Measurements from ENCODE around the gene ALX4. TPM values are rescaled to one million over a fixed set of nuclear protein-coding genes. Genes with fewer than 3 reads are reported as not detected.

The ALX4 gene
- total RNA-seq, 1 experiment from 2014 or later = 1.1 TPM

DNA sequence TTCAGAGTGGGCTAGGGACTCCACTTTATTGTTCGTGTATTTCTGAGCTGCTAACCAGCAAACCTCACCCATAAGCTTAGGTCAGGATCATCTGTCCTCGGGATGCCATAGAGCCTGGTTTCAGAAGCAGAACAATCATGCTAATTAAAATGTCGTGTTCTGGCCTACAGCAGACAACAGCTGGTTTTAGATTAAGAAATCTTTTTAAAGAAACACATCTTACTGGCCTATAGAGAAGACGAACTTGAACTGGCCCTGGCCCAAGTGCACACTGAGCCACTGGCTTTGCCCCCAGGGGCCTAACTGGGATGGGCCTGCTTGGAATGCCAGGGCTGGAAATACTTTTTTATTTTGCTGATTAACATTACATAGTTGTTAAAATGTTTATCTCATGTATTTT, 63.2 kb downstream of the ALX4 start:
- H3K4me3 ChIP-seq = no peak overlapping the region
- H3K4me1 ChIP-seq = peaks cover 66% of the 10 kb centered on the region
- no peaks in the 10 kb centered on the region for H3K36me3 ChIP-seq
- H3K9me3 ChIP-seq (replicated peaks) = no peaks in the 10 kb centered on the region
- H3K27ac ChIP-seq = peak overlapping the region; percentile 70
- peak; percentile 95 to 96 for DNase-seq
- no peaks in the 10 kb centered on the region for H3K27me3 ChIP-seq

DNA sequence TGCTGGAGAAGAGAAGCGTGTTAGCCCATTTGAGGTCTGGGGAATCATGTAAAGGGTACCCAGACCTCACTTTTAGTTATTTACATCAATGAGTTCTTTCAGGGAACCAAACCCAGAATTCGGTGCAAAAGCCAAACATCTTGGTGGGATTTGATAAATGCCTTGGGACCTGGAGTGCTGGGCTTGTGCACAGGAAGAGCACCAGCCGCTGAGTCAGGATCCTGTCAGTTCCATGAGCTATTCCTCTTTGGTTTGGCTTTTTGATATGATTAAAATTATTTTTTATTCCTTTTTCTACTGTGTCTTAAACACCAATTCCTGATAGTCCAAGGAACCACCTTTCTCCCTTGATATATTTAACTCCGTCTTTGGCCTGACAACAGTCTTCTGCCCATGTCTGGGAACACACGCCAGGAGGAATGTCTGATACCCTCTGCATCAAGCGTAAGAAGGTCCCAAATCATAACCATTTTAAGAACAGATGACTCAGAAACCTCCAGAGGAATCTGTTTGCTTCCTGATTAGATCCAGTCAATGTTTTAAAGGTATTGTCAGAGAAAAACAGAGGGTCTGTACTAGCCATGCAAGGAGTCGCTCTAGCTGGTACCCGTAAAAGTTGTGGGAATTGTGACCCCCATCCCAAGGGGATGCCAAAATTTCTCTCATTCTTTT, 65.2 kb downstream of the ALX4 start:
- Histone ChIP-seq H3K27ac (peak overlapping the region; percentile 76), H3K4me3 (no peak overlapping the region), H3K9me3 (replicated peaks) (no peaks in the 10 kb centered on the region), H3K27me3 (no peaks in the 10 kb centered on the region), H3K4me1 (peaks cover 74% of the 10 kb centered on the region), H3K36me3 (0 out of 2 replicates have a peak, but pooled peaks cover 5% of the 10 kb centered on the region)
- DNase-seq = no peak

DNA sequence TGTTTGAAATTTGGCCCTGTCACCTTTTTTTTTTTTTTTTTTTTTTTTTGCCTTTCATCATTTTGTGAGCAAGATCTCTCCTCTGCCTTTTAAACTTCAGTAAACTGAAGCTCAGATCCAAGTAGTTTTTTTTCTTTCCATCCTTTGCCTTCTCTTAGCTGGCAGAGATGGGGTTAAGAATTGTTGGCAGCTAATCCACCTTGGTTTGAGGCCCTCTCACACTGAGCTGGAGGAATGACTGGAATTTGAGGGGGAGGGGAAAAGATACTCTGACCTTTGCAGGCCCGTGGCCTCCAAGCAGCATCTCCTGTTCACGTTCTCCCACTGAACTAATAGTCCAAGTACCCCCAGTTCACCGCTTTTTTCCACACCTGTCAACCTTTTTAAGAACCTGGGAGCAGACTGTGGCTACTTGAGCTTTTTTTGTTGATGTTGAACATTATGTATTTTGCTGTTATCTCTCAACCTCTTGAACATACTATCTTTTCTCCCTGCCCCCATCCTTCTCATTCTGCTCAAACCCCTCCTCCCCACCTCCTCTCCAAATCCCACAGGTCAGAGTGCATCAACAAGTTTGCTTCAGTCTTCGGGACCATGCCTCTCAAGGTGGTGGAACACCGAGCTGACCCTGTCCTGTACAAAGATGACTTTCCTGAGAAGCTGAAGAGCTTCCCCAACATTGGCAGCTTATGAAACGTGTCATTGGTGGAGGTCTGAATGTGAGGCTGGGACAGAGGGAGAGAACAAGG, 66.2 kb downstream of the ALX4 start:
- DNase-seq = peak; percentile 85 to 91
- H3K9me3 ChIP-seq (replicated peaks) = no peaks in the 10 kb centered on the region
- peaks cover 74% of the 10 kb centered on the region for H3K4me1 ChIP-seq
- H3K27ac ChIP-seq = peak overlapping the region; percentile 76
- no peaks in the 10 kb centered on the region for H3K27me3 ChIP-seq
- no peak overlapping the region for H3K4me3 ChIP-seq
- H3K36me3 ChIP-seq = 0 out of 2 replicates have a peak, but pooled peaks cover 5% of the 10 kb centered on the region

DNA sequence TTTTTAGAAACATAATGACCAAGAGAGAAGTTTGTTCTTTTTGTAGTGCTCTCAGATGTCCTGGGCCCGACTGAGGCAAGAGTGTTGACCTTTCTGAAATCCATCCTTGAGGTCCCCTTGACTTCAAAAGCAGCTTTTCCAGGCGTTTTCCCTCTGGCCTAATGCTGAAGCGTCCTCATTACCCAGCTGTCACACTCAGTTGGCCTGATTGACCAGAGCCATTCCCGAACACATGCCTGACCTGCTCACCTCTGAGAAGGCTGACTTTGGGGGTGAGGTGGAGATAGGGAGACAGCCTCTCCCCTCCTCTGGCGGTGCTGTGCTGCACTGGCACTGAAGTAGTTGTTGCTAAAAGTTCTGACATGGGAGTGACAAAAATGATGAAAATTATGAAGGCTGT, 66.9 kb downstream of the ALX4 start:
- peak overlapping the region; percentile 76 for H3K27ac ChIP-seq
- no peak overlapping the region for H3K4me3 ChIP-seq
- peaks cover 71% of the 10 kb centered on the region for H3K4me1 ChIP-seq
- H3K27me3 ChIP-seq = no peaks in the 10 kb centered on the region
- H3K36me3 ChIP-seq = 0 out of 2 replicates have a peak, but pooled peaks cover 5% of the 10 kb centered on the region
- peak; percentile 83 to 86 for DNase-seq
- no peaks in the 10 kb centered on the region for H3K9me3 ChIP-seq (replicated peaks)

DNA sequence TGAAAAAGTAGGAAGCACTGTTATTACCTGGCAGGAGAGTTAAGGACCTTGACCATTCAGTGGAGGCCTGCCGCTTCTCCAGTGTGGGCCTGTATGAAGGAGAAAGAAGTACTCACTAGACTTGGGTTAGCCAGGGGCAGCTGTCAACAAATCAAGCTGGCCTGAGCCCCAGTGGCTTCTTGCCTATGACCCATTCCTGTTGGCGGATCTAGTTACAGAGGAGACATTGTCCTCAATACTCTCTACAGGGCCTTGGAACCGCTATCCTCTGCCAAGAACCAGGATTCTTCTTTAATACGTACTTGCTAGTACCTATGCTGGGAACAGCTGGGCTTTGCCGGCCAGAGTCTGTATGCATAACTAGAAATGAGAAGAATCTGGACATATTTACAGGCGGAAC, 68.1 kb downstream of the ALX4 start:
- no peak overlapping the region for H3K4me3 ChIP-seq
- H3K27ac ChIP-seq = peak overlapping the region; percentile 76
- H3K9me3 ChIP-seq (replicated peaks) = no peaks in the 10 kb centered on the region
- H3K4me1 ChIP-seq = peaks cover 66% of the 10 kb centered on the region
- DNase-seq = peak in 1 of 2 experiments; percentile 48
- no peaks in the 10 kb centered on the region for H3K27me3 ChIP-seq
- H3K36me3 ChIP-seq = 0 out of 2 replicates have a peak, but pooled peaks cover 5% of the 10 kb centered on the region

DNA sequence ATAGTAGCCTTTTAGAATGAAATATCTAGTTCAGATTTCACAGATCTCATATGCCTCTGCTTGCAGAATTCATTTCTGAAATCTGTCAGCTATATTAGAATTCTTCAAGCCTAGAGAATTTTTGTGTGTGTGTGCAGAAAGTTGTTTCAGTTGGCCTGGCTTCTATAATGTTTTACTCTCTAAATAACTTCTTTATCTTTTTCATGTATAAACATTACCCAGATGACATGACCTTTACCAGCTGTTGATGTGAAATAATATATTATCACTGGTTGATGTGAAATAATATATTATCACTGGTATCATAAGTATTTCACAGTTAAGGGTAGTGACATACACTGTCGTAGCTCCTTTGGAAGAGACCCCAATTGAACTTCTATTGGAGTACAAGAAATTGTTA, 72.8 kb downstream of the ALX4 start:
- no peaks in the 10 kb centered on the region for H3K9me3 ChIP-seq (replicated peaks)
- H3K4me3 ChIP-seq = no peak overlapping the region
- H3K4me1 ChIP-seq = peaks cover 44% of the 10 kb centered on the region
- peak overlapping the region; percentile 84 for H3K27ac ChIP-seq
- H3K36me3 ChIP-seq = 0 out of 2 replicates have a peak, but pooled peaks cover 5% of the 10 kb centered on the region
- DNase-seq = no peak
- H3K27me3 ChIP-seq = no peaks in the 10 kb centered on the region

DNA sequence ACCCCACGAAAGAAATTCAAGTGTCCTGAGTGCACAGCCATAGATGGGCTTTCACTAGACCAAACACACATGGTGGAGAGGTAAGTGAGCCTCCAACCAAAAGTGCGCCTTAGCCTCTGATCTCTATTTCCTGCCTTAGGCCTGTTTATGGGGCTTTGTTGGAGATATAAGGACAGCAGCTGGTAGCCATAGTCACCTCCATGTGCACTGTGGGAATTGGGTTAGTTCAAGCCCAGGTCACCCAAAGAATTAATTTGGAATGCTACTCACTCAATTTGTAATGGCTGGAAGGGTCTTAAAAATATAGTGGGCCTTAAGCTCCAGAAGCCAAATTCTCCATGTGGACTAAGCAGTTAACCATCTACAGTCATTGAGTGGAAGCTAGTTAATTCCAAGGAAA, 73.6 kb downstream of the ALX4 start:
- Histone ChIP-seq H3K4me1 (peaks cover 35% of the 10 kb centered on the region), H3K4me3 (no peak overlapping the region), H3K36me3 (0 out of 2 replicates have a peak, but pooled peaks cover 5% of the 10 kb centered on the region), H3K27ac (peak overlapping the region; percentile 84), H3K27me3 (no peaks in the 10 kb centered on the region), H3K9me3 (replicated peaks) (no peaks in the 10 kb centered on the region)
- peak; percentile 80 to 93 for DNase-seq

DNA sequence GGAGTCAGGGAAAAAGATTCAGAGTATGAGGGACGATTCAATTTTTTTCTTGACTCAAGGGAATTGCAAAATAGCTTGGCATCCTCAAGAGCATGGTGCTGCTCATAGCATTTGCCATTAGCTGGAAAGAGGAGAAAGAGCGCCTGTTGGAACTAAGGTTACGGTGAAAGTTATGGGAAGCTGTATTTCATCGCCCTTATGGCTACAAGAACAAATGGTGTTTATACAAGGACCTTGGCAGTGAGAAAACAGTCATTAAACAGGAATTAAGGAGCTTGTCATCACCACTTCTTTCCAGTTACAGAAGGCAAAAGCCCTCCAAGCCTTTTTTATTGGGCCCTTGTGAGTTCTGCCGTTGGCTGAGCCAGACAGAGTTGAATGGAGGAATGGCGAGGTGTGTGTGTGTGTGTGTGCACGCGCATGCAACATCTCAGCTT, 74.2 kb downstream of the ALX4 start:
- peak; percentile 73 to 82 for DNase-seq
- H3K4me1 ChIP-seq = peaks cover 33% of the 10 kb centered on the region
- H3K9me3 ChIP-seq (replicated peaks) = no peaks in the 10 kb centered on the region
- peak overlapping the region; percentile 84 for H3K27ac ChIP-seq
- H3K36me3 ChIP-seq = 0 out of 2 replicates have a peak, but pooled peaks cover 5% of the 10 kb centered on the region
- no peak overlapping the region for H3K4me3 ChIP-seq
- H3K27me3 ChIP-seq = no peaks in the 10 kb centered on the region

DNA sequence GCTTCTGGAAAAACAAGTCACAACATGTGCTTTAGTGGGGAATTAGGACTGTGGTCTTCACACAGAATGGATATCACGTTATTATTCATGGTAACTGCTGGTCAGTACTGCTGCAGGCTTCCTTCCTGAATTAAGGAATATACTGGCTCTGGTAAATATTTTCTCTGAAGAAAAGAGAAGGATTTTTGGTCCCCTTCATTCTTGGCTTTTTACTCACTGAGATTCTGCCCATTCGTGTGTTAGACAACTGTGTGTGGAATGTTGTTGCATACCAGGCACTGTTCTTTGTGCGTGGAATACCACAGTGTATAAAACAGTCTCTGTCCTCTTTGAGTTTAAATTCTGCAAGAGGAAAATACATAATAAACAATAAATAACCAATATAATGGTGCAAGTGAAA, 80.3 kb downstream of the ALX4 start:
- no peak overlapping the region for H3K27ac ChIP-seq
- DNase-seq = no peak
- H3K4me1 ChIP-seq = peaks cover 40% of the 10 kb centered on the region
- H3K36me3 ChIP-seq = no peaks in the 10 kb centered on the region; the same call in 1 of the 2 replicates
- no peaks in the 10 kb centered on the region for H3K27me3 ChIP-seq
- H3K4me3 ChIP-seq = no peak overlapping the region
- no peaks in the 10 kb centered on the region for H3K9me3 ChIP-seq (replicated peaks)

DNA sequence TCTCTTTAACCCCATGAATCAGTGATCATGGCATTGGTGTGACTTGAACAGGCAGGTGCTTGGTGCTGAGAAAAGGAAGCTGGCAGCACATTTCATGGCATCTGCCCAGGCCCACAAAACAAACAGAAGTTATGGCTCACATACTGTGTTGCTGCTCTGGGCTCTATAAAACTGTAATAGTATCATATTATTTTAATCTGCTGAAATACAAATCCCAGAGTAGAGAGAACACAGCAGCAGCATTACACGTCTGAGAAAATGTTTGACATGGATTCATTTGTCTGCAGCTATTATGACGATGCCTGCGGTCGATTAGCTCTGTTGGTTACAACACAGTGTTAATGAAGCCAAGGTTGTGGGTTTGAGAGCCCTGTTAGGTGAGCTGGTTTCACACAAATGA, 80.8 kb downstream of the ALX4 start:
- no peaks in the 10 kb centered on the region for H3K27me3 ChIP-seq
- peaks cover 39% of the 10 kb centered on the region for H3K4me1 ChIP-seq
- H3K9me3 ChIP-seq (replicated peaks) = no peaks in the 10 kb centered on the region
- H3K36me3 ChIP-seq = no peaks in the 10 kb centered on the region; the same call in 1 of the 2 replicates
- H3K4me3 ChIP-seq = no peak overlapping the region
- DNase-seq = no peak
- no peak overlapping the region for H3K27ac ChIP-seq

DNA sequence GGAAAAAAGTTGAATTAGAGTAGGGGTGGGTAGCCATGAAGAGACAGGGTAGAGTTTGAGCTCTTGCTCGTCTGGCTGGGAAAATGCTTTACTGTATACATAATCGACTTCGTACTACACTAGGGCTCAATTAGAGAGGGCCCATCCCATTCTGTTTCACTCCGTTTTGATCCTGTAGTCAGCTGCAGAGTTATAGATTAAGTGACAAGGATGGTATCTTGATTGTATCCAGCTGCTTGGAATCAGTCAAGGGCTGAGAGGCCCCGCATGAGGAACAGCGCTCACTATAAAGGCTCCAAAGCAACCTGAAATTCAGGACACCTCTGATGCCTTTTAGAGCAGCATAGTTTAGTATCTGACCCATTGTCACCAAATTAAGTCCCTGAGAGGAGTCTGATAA, 81.6 kb downstream of the ALX4 start:
- Histone ChIP-seq H3K27ac (no peak overlapping the region), H3K27me3 (no peaks in the 10 kb centered on the region), H3K36me3 (no peaks in the 10 kb centered on the region; the same call in 1 of the 2 replicates), H3K9me3 (replicated peaks) (no peaks in the 10 kb centered on the region), H3K4me1 (peaks cover 39% of the 10 kb centered on the region), H3K4me3 (no peak overlapping the region)
- DNase-seq = no peak

DNA sequence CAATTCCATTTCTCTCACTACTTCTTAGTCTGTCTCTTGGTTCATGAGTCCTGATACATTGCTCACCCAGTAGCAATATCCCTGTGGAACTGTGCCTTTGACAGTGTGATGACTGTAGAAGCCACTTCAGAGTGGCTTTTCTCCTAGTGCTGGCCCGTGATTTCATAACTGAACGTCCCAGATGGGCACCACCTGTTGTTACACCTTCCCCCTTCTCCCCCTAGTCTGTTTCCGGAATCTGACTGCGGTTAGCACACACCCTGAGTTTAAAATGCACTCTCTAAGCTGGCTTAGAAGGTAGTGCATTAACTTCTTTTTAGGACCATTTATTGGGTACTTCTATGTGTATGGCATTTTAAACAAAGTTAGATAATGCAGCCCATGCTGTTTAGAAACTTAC, 83.0 kb downstream of the ALX4 start:
- DNase-seq = peak in 1 of 2 experiments; percentile 62
- Histone ChIP-seq H3K9me3 (replicated peaks) (no peaks in the 10 kb centered on the region), H3K4me3 (no peak overlapping the region), H3K27me3 (no peaks in the 10 kb centered on the region), H3K4me1 (peaks cover 39% of the 10 kb centered on the region), H3K27ac (no peak overlapping the region), H3K36me3 (no peaks in the 10 kb centered on the region; the same call in 1 of the 2 replicates)

DNA sequence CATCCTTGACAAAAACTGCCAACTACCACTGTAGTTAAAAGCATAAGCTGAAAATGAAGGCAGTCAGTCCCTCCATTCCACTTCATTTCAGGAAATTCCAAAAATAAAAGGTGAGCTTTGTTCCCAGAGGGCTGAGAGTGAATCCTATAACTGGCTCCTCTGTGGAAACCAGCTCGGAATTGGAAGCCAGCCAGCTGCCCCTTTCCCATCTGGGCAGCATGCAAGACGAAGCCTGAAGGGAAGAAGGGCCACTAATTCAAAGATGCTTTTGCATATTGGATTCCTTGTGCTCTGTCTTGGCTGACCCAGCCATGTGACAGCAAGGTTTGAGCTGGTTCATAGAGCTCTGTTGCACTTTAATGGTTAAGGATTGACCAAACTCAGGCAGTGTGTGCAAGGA, 83.4 kb downstream of the ALX4 start:
- Histone ChIP-seq H3K4me3 (no peak overlapping the region), H3K4me1 (peaks cover 39% of the 10 kb centered on the region), H3K27ac (no peak overlapping the region), H3K9me3 (replicated peaks) (no peaks in the 10 kb centered on the region), H3K36me3 (no peaks in the 10 kb centered on the region; the same call in 1 of the 2 replicates), H3K27me3 (no peaks in the 10 kb centered on the region)
- peak; percentile 46 to 66 for DNase-seq

DNA sequence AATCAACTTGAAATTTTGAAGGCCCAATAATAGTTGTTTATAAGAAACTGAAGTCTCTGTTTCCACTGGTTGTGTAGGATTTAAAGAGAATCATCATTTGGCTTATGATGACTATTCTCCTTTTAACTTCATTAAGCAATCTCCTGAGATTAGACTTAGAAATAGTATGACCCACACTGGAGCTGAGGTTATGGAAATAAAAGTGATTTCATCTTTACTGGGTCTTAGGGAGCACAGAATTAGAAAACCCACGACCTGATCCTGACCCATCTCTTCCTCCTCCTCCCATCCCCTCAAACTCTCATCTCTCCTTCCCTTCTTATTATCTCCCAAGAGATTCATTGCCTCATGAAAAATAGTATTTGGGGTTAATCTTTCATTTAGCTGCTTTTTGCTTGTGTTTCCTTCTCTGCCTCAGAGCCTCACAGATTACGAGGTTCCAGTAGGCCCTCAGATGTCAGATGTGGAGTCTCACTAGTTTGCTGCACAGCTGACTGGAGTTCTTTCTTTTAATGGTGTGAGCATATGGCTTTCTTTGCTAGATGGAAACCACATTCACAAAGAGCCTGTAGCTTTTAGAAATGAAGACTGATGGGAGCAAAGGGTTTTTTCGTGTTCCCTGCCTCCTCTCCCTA, 85.0 kb downstream of the ALX4 start:
- no peak for DNase-seq
- no peak overlapping the region for H3K27ac ChIP-seq

DNA sequence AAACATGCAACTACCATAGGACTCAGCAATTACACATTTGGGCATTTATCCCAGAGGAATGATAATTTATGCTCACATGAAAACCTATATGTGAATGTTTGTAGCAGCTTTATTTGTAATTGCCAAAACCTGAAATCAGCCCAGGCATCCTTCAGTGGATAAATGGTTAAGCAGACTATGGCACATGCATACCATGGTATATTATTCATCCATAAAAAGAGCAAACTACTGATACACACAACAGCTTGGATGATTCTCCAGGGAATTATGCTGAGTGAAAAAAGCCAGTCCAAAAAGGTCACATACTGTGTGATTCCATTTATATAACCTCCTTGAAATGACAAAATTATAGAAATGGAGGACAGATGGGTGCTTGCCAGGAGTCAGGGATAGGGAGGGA, 86.7 kb downstream of the ALX4 start:
- no peaks in the 10 kb centered on the region for H3K9me3 ChIP-seq (replicated peaks)
- DNase-seq = no peak
- H3K4me3 ChIP-seq = no peak overlapping the region
- no peak overlapping the region for H3K27ac ChIP-seq
- no peaks in the 10 kb centered on the region for H3K27me3 ChIP-seq
- H3K4me1 ChIP-seq = peaks cover 24% of the 10 kb centered on the region
- H3K36me3 ChIP-seq = no peaks in the 10 kb centered on the region; the same call in 1 of the 2 replicates

More for the DNA sequence above, 85.0 kb downstream of the ALX4 start:
- no peaks in the 10 kb centered on the region for H3K27me3 ChIP-seq
- no peak overlapping the region for H3K4me3 ChIP-seq
- H3K9me3 ChIP-seq (replicated peaks) = no peaks in the 10 kb centered on the region
- no peaks in the 10 kb centered on the region; the same call in 1 of the 2 replicates for H3K36me3 ChIP-seq
- H3K4me1 ChIP-seq = peaks cover 39% of the 10 kb centered on the region
